Measurements from ENCODE around the gene KIAA0319L. TPM values are rescaled to one million over a fixed set of nuclear protein-coding genes. Genes with fewer than 3 reads are reported as not detected.

Gene KIAA0319L
- total RNA-seq, 1 donor from 2014 or later, result 74.7 TPM

DNA sequence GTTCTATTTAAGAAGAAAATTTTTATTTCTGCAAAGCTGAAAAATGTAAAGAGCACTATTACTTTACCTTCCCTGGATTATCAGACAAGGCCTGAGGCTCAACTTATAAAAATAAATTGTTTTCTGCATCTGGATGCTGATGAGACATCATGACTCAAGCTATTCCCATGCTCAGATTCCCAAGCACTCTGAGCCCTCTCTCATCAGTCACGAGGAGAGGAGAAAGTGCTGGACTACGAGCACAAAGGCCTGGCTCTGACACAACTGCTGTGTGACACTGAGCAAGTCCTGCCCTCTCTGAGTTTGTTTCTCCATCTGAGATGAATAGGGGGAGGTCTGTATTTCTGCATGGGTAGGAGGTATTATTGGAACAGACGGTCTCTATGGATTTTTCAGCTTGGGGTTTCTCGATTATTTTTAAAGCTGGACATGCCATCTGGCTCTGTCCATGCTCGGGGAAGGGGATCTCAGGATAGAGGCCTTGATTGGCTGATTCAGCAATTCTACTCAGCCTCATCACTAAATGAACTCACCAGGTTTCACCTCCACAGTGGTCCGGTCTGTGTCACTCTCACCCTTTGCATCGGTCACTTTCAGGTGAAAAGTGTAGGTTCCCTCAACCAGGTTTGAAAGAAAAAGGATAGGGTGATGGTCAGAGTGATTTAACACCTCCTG is 107.7 kb downstream of the KIAA0319L start:
- no peaks in the 10 kb centered on the region for H3K9me3 Mint-ChIP-seq (ENCODE audit: unreplicated experiment)

GRCh38 chr1:35448344-35448801 is 108.8 kb downstream of the KIAA0319L start:
- no peaks in the 10 kb centered on the region for H3K36me3 Mint-ChIP-seq (ENCODE audit: unreplicated experiment)
- no peak for DNase-seq
- H3K9me3 Mint-ChIP-seq (ENCODE audit: unreplicated experiment), result peaks cover 1% of the 10 kb centered on the region
- H3K27me3 Mint-ChIP-seq (ENCODE audit: unreplicated experiment), result peaks cover 4% of the 10 kb centered on the region
- no peak overlapping the region for H3K4me3 Mint-ChIP-seq (ENCODE audit: unreplicated experiment)
- H3K4me1 Mint-ChIP-seq (ENCODE audit: low read depth, unreplicated experiment), result peaks cover 3% of the 10 kb centered on the region
- TF ChIP-seq CTCF (IDR thresholded peaks at IDR 0.05; ENCODE audit: partially characterized antibody, unreplicated experiment), result no peak
- H3K27ac Mint-ChIP-seq (ENCODE audit: unreplicated experiment), result no peak overlapping the region

More for the DNA sequence above, 107.7 kb downstream of the KIAA0319L start:
- no peak for DNase-seq
- Mint-ChIP-seq H3K36me3 (ENCODE audit: unreplicated experiment) (no peaks in the 10 kb centered on the region), H3K4me1 (ENCODE audit: low read depth, unreplicated experiment) (peaks cover 3% of the 10 kb centered on the region), H3K27me3 (ENCODE audit: unreplicated experiment) (peaks cover 3% of the 10 kb centered on the region), H3K4me3 (ENCODE audit: unreplicated experiment) (no peak overlapping the region), H3K27ac (ENCODE audit: unreplicated experiment) (no peak overlapping the region)
- no peak for TF ChIP-seq CTCF (IDR thresholded peaks at IDR 0.05; ENCODE audit: partially characterized antibody, unreplicated experiment)

DNA sequence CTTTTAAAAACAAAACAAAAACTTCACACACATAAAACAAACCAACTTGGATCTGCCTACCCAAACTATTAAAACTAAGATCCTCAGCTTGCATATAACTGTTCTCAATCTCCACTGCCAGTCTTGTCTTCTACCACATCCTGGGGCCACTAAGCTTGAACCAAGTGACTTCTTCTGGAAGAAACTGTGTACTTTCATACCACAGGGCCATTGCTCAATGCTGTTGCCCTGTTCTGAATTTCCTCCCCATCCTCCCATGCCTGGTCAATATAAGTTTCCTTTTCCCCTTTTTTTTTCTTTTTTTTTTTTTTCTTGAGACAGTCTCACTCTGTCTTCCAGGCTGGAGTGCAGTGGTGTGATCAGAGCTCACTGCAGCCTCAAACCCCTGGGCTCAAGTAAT is 109.9 kb downstream of the KIAA0319L start:
- no peak for DNase-seq
- no peaks in the 10 kb centered on the region for H3K36me3 Mint-ChIP-seq (ENCODE audit: unreplicated experiment)
- H3K27me3 Mint-ChIP-seq (ENCODE audit: unreplicated experiment), result peaks cover 4% of the 10 kb centered on the region
- no peak for TF ChIP-seq CTCF (IDR thresholded peaks at IDR 0.05; ENCODE audit: partially characterized antibody, unreplicated experiment)
- H3K27ac Mint-ChIP-seq (ENCODE audit: unreplicated experiment), result no peak overlapping the region
- H3K4me3 Mint-ChIP-seq (ENCODE audit: unreplicated experiment), result no peak overlapping the region
- H3K4me1 Mint-ChIP-seq (ENCODE audit: low read depth, unreplicated experiment), result peaks cover 3% of the 10 kb centered on the region
- H3K9me3 Mint-ChIP-seq (ENCODE audit: unreplicated experiment), result peaks cover 1% of the 10 kb centered on the region

DNA sequence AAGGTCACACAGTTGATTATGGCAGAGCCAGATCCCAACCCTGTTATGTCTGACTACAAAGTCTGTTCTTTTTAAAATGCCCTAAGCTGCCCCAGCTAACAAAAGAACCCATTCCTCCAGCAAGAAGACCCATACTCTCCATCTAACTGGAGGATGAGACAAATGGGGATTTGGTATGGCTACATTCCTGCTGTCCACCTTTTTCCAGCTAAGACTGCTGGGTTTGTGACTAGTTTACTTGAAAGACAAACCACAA is 112.8 kb downstream of the KIAA0319L start:
- Mint-ChIP-seq H3K36me3 (ENCODE audit: unreplicated experiment) (peaks cover 1% of the 10 kb centered on the region), H3K9me3 (ENCODE audit: unreplicated experiment) (peaks cover 1% of the 10 kb centered on the region), H3K27ac (ENCODE audit: unreplicated experiment) (no peak overlapping the region), H3K27me3 (ENCODE audit: unreplicated experiment) (peaks cover 1% of the 10 kb centered on the region), H3K4me3 (ENCODE audit: unreplicated experiment) (no peak overlapping the region), H3K4me1 (ENCODE audit: low read depth, unreplicated experiment) (peaks cover 2% of the 10 kb centered on the region)
- DNase-seq, result no peak
- no peak for TF ChIP-seq CTCF (IDR thresholded peaks at IDR 0.05; ENCODE audit: partially characterized antibody, unreplicated experiment)

DNA sequence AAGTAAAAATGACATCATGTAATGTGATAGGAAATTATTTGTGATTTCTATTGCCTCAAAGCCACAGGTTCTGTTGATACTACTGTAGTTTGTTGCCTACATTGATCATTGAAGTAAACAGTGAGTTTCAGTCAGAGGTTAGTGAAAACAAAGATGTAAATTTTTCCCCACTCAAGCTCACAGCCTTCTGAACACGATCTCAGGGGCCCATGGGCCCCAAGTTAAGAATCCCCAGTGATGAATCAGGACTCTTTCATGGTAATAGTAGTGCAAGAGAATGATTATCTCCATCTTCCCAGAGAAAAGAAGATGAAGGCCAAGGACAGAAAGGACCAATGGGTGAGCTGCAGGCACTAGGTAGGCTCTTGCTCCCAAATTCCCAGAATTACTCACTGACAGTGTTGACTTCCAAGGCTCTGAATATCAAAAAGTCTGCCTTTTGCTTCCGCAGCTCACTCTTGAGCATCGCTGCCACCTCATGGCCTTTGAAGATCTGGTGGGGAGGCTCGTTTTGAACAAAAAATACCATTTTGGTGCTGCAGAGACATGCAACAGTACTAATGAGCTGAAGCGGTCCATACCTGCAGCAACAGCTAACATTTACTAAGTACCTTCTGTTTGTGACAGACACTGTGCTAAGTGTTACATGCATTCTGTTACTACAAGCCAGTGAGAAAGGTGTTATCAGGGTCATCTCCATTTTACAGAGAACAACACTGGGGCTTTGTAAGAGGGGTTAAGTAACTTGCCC is 113.3 kb downstream of the KIAA0319L start:
- Mint-ChIP-seq H3K4me3 (ENCODE audit: unreplicated experiment) (no peak overlapping the region), H3K9me3 (ENCODE audit: unreplicated experiment) (peaks cover 3% of the 10 kb centered on the region), H3K27me3 (ENCODE audit: unreplicated experiment) (peaks cover 1% of the 10 kb centered on the region), H3K27ac (ENCODE audit: unreplicated experiment) (no peak overlapping the region), H3K4me1 (ENCODE audit: low read depth, unreplicated experiment) (no peaks in the 10 kb centered on the region), H3K36me3 (ENCODE audit: unreplicated experiment) (peaks cover 6% of the 10 kb centered on the region)
- no peak for TF ChIP-seq CTCF (IDR thresholded peaks at IDR 0.05; ENCODE audit: partially characterized antibody, unreplicated experiment)
- no peak for DNase-seq

Data from glutamatergic neuron (in vitro differentiated cells).